Renal cortex interstitium (tissue), 15 donors: Measurements from ENCODE around the gene FRYL. TPM values are rescaled to one million over a fixed set of nuclear protein-coding genes. Genes with fewer than 3 reads are reported as not detected.
"Not testable (repeated sequence)": the region's sequence is repeated elsewhere in the genome, so short reads cannot be mapped to it uniquely, and the experiment has no call there.

ENCODE experiments used
- DNase-seq, 11 donors: peaks; one replicate each; pipeline ENCODE4 v3.0.0-alpha.2; 2013; ENCODE audit warnings: low read depth in 9 of 11, low spot score in 4 of 11; ENCODE audit errors: extremely low read depth in 1 of 11
- long read RNA-seq, 16 experiments: transcript quantifications; one replicate each; lab custom pipeline, GENCODE V29; 2026
- polyA plus RNA-seq, 3 donors: library from polyadenylated mRNA; unstranded; fragments of 120-200 nt; gene quantifications; one replicate each; pipeline ENCODE4 v1.2.1, GENCODE V29; 2013; ENCODE audit not compliant: insufficient read length in 3 of 3

Gene FRYL
- 10 to 100 TPM; 40.7 to 47.3 (median 46.9) TPM for polyA plus RNA-seq
- long read RNA-seq, donor 1, partial matches to known transcripts, result 114 of 201 reads
- long read RNA-seq, donor 1, other reads (novel, unspliced or antisense), result 86 of 201 reads
- long read RNA-seq, donor 2, result 0 reads
- long read RNA-seq, donor 3, result 0 reads
- long read RNA-seq, donor 4, partial matches to known transcripts, result 17 of 18 reads
- long read RNA-seq, donor 4, other reads (novel, unspliced or antisense), result 0 of 18 reads
- long read RNA-seq, donor 5, result 0 reads
- long read RNA-seq, donor 6, result 0 reads
- long read RNA-seq, donor 7, partial matches to known transcripts, result 0 of 1 reads
- long read RNA-seq, donor 7, other reads (novel, unspliced or antisense), result 0 of 1 reads
- long read RNA-seq, donor 8, result 0 reads
- long read RNA-seq, donor 9, partial matches to known transcripts, result 0 of 2 reads
- long read RNA-seq, donor 9, other reads (novel, unspliced or antisense), result 0 of 2 reads
- long read RNA-seq, donor 10, partial matches to known transcripts, result 0 of 1 reads
- long read RNA-seq, donor 10, other reads (novel, unspliced or antisense), result 0 of 1 reads
- long read RNA-seq, donor 11, partial matches to known transcripts, result 0 of 2 reads
- long read RNA-seq, donor 11, other reads (novel, unspliced or antisense), result 0 of 2 reads
- long read RNA-seq, donor 12, partial matches to known transcripts, result 0 of 1 reads
- long read RNA-seq, donor 12, other reads (novel, unspliced or antisense), result 0 of 1 reads
- long read RNA-seq, donor 13, result 0 reads
- long read RNA-seq, donor 14, result 0 reads
- long read RNA-seq, donor 15, result 0 reads
- long read RNA-seq, donor 16, partial matches to known transcripts, result 27 of 30 reads
- long read RNA-seq, donor 16, other reads (novel, unspliced or antisense), result 0 of 30 reads

- DNase-seq, result peak; percentile 97 to 100 (median 99)
Observed at GRCh38 chr4:48779998-48780864, at the start of gene FRYL. TSS of gene FRYL (minus strand) at chr4:48780279. CDS start at chr4:48634410, 145,869 bp downstream.

GRCh38 chr4:48827622-48828021, 47.5 kb upstream of the FRYL start:
- no peak for DNase-seq

DNA sequence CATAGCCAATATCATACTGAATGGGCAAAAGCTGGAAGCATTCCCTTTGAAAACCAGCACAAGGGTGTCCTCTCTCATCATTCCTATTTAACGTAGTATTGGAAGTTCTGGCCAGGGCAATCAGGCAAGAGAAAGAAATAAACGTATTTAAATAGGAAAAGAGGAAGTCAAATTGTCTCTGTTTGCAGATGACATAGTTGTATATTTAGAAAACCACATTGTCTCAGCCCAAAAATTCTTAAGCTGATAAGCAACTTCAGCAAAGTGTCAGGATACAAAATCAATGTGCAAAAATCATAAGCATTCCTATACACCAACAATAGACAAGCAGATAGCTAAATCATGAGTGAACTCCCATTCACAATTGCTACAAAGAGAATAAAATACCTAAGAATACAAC, 41.4 kb upstream of the FRYL start:
- DNase-seq, result not testable (repeated sequence)

- DNase-seq, result no peak
Observed at GRCh38 chr4:48816971-48817370, 36.9 kb upstream of the FRYL start.

DNA sequence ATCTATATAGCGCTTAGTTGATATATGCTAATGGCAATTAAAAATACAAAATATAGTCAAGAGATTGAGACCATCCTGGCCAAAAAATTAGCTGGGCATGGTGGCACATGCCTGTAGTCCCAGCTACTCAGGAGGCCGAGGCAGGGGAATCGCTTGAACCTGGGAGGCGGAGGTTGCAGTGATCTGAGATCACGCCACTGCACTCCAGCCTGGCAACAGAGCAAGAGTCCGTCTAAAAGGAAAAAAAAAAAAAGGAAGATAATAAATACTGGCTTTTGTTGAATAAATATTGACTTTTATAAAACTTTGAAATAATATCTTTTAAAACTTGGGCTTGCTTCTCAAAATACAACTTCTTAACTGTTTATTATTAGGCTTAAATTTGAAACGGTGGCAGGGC, 36.2 kb upstream of the FRYL start:
- DNase-seq, result not testable (repeated sequence)

DNA sequence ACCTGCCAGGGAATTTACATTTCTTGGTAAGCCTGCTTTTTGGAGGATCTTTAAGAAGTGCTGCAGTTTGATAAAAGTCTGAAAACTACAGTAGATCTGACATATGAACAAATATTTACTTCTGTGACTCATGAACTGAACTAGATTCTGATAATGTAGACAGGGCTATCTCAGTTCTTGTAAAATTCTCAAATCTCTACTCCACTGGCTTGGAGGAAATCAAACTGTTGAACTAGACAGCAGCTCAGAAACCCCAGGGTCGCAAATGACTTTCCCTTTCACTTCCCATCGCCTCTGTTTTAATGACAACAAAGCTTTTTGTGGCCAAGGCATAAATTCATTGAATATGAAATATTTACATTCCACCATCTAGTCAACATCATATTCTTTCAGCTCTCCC, 35.4 kb upstream of the FRYL start:
- no peak for DNase-seq

DNA sequence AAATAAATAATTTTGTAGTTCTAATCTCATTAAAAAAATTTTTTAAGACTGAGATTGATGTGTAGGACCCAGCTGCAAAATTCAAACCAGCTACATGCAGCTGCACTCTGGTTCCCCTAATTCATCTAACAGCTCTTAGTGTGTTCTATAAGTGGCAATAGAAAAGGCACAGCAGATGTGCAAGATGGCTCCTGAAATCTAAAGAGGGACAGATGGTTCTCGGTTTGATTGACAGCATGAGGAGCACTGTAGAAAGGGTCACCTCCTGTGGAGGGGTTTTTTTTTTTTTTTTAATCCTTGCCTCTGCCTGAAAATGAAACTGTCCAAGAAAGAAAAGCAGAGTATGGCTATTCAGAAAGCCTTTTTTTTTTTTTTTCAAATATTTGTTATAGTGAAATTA, 33.9 kb upstream of the FRYL start:
- DNase-seq, result peak in 3 of 11 donors; percentile 37 to 43 (median 41)

DNA sequence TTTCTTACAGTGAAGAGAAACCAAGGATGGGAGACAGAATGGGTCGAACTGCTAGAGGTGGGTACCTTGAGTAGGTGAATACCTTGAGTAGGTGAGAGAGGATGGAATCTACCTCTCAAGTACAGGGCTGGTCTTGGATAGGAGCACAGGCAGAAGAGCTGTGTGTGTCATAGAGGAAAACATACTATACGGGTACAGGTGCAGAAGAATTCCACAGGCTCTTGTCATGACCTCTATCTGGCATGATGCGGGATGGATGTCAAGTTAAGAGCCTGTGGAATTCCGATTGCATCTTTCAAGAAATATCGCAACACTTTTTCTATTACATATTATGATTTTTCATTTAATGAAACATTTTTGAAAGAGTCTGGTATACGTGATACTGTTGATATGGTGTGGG, 32.8 kb upstream of the FRYL start:
- DNase-seq, result no peak

- no peak for DNase-seq
Observed at GRCh38 chr4:48804584-48805301, 24.7 kb upstream of the FRYL start.

DNA sequence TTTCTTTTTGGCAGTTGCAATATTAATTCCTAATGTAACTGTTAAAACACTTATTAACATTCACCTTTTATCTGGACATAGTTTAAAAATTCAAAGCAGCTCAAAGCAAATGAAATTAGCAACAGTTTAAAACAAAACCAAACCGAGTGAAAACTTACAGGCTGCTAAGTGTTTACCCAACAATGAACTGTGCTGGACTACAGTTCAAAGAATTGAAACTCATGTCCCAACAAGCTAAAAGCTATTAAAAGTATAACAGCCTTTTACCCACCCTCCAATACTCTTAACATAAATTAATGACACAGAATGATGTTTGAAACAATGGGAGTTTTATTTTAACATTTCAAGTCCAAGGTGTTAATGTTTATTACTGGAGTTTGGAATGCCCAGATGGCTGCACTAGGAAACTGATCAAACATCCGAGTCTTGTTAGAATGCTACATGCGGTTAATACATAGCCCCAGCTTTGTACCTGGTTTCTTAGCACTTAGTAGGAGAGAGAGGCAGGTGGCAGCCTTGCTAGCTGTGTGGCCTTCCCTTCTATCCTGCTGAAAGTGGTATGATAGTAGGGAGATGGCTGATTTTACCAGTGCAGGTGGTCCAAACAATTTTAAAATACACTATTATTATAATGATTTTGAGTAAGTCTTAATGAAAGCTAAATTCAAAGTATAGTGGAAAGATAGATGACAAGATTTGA, 21.1 kb upstream of the FRYL start:
- DNase-seq, result no peak

DNA sequence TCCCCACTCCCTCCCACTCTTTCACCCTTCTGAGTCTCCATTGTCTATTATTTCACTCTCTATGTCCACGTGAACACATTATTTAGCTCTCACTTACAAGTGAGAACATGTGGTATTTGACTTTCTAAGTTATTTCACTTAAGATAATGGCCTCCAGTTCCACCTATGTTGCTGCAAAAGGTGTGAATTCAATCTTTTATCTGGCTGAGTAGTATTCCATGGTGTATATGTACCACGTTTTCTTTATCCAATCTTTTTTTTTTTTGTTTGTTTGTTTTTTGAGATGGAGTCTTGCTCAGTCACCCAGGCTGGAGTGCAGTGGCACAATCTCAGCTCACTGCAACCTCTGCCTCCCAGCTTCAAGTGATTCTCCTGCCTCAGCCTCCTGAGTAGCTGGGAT, 20.1 kb upstream of the FRYL start:
- DNase-seq, result not testable (repeated sequence)

DNA sequence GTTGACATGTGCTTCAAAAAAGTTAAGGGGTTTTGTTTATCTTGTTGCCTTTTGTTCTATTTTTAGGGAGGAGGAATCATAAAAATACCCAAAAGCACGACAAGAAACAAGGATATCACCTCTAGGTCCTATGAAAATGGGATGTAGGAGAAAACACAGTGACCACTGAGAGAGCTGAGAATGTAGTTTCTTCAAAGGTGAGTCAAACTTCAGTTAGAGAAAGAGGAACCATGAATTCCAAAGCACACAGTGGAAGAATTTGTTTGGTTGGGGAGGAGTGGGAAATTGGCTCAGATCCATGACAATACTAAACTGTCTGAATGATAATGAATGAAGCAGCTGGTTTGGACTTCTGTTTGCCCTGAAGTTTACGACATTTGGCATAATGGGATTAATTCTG, 19.1 kb upstream of the FRYL start:
- no peak for DNase-seq

DNA sequence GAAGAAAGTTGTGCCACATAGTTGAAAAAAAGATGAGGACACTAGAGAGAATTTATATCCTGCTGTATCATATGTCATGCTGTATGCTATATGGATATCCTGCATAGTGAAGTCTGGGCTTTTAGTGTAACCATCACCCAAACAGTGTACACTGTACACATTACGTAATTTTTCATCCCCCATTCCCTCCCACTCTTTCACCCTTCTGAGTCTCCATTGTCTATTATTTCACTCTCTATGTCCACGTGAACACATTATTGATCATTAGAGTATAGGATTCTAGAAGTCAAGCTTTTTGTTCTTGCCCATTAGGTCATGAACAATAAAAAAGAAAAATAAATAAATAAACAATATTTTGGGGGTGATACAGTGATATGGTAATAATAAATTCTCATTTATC, 18.0 kb upstream of the FRYL start:
- no peak for DNase-seq

DNA sequence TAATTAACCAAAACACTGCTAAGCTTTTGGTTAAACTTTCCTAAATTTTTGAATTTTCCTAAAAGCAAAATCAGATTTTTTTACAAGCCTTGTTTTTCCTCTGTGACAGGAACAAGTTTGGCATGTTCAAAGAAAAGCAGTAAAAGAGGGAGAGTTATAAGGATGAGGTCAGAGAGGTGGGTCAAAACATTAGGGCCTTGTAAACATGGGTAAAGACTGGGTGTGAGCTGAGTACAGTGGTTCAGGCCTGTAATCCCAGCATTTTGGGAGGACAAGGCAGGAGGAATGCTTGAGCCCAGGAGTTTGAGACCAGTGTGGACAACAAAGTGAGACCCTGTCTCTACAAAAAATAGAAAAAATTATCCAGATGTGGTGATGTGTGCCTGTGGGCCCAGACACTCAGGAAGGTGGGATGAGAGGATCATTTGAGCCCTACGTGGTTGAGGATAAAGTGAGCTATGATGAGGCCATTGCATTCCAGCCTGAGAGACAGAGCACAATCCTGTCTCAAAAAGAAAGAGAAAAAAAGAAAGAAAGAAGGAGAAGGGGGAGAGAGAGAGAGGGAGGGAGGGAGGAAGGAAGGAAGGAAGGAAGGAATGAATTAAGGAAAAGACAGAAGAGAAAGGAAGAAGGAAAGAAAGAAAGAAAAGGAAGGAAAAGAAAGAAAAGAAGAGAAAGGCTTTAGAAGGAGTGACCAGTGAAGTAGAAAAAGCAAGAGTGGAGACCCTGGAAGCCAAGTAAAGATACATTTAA, 17.0 kb upstream of the FRYL start:
- no peak for DNase-seq

- no peak for DNase-seq
Observed at GRCh38 chr4:48796191-48796926, 16.3 kb upstream of the FRYL start.

DNA sequence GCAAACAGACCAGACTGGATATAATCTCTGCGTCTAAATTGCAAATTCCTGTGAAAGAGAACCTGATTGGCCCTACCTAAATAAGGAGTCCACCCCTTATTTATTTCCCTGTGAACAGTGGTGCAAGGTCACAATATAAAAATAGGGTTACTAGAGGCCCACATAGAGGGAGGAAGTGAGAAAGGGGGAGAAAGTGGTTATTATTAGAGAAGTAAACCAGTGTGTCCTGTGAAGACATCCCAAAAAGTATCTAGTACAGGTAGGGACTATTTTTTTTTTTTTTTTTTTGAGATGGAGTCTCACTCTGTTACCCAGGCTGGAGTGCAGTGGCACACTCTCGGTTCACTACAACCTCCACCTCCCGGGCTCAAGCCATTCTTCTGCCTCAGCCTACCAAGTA, 15.0 kb upstream of the FRYL start:
- DNase-seq, result no peak
